ENCODE data around the gene IMMP2L. TPM values are rescaled to one million over a fixed set of nuclear protein-coding genes. Genes with fewer than 3 reads are reported as not detected.

IMMP2L gene
- total and polyA plus RNA-seq, 2 of the 8 experiments (the other 6 are each of a cell fraction or from before 2014, with no cell fraction given), result 2.3 to 10.1 TPM

- no peak for TF ChIP-seq USF2 (IDR thresholded peaks at IDR 0.05; ENCODE audit: low read length)
- no peak for TF ChIP-seq SAP30 (IDR thresholded peaks at IDR 0.05; ENCODE audit: insufficient read depth, insufficient replicate concordance, low read length)
- no peak for TF ChIP-seq GTF2F1 (IDR thresholded peaks at IDR 0.05; ENCODE audit: borderline replicate concordance, low read depth, low read length)
- TF ChIP-seq TAF1 (IDR thresholded peaks at IDR 0.05; ENCODE audit: low read depth, low read length), result no peak
- no peak for TF ChIP-seq TBP (IDR thresholded peaks at IDR 0.05; ENCODE audit: low read depth, low read length)
- no peak for TF ChIP-seq RFX5 (IDR thresholded peaks at IDR 0.05; ENCODE audit: borderline replicate concordance, low read depth, low read length)
- TF ChIP-seq RAD21 (IDR thresholded peaks at IDR 0.05 in 1 of 2, conservative IDR thresholded peaks at IDR 0.05 in 1 of 2; ENCODE audit: low read depth in 2 of 2, low read length in 2 of 2), result no peak
- no peak for TF ChIP-seq SIN3A (conservative IDR thresholded peaks at IDR 0.05 in 1 of 2, IDR thresholded peaks at IDR 0.05 in 1 of 2; ENCODE audit: low read depth in 1 of 2, low read length in 2 of 2)
- Histone ChIP-seq H2BK120ac (replicated peaks; ENCODE audit: low read depth, low read length) (no peak overlapping the region), H3K9me3 (ENCODE audit: insufficient read depth in 2 of 2, low read depth in 1 of 2, low read length in 1 of 2) (no peaks in the 10 kb centered on the region), H3K36me3 (ENCODE audit: control insufficient read depth in 2 of 4, insufficient read depth in 4 of 4, low read length in 3 of 4) (no peaks in the 10 kb centered on the region), H3K27me3 (replicated peaks in 1 of 4; ENCODE audit: control insufficient read depth in 3 of 4, extremely low read depth in 1 of 4, insufficient read depth in 3 of 4, low read length in 3 of 4) (peaks cover 0 to 2% (median 0%) of the 10 kb centered on the region in 4 experiments; a peak in 1 of 7 replicates), H3K79me1 (ENCODE audit: low read depth, low read length) (no peaks in the 10 kb centered on the region), H2BK5ac (ENCODE audit: low read depth, low read length) (no peak overlapping the region), H4K8ac (ENCODE audit: extremely low read depth, insufficient read depth, low read length) (no peak overlapping the region), H2AFZ (ENCODE audit: low read length) (no peak overlapping the region), H2BK15ac (ENCODE audit: low read length) (no peak overlapping the region), H3K27ac (ENCODE audit: low read depth, low read length) (no peak overlapping the region), H3K4me2 (ENCODE audit: insufficient read depth in 1 of 2, low read depth in 2 of 2, low read length in 2 of 2) (no peak overlapping the region), H3K4me1 (replicated peaks in 1 of 4; ENCODE audit: control insufficient read depth in 3 of 4, insufficient read depth in 4 of 4, low read length in 3 of 4) (peaks cover 0 to 6% (median 1%) of the 10 kb centered on the region in 4 experiments; a peak in 3 of 7 replicates), H3K79me2 (ENCODE audit: control insufficient read depth in 1 of 2, insufficient read depth in 2 of 2, low read length in 2 of 2) (no peaks in the 10 kb centered on the region), H3K18ac (ENCODE audit: extremely low read depth, low read length) (no peak overlapping the region), H3K4me3 (ENCODE audit: extremely low read depth in 1 of 4, insufficient read depth in 2 of 4, low read depth in 3 of 4, low read length in 4 of 4) (no peak overlapping the region), H3K9ac (replicated peaks in 1 of 4; ENCODE audit: extremely low read depth in 1 of 4, low read depth in 3 of 4, low read length in 3 of 4) (no peak overlapping the region), H4K20me1 (replicated peaks in 1 of 2; ENCODE audit: control insufficient read depth in 1 of 2, insufficient read depth in 2 of 2, low read length in 2 of 2) (no peaks in the 10 kb centered on the region), H3K56ac (replicated peaks; ENCODE audit: insufficient read length, low read depth, low read length) (no peak overlapping the region), H4K91ac (replicated peaks; ENCODE audit: insufficient read length, low read length) (no peak overlapping the region), H3K23ac (ENCODE audit: insufficient read length) (no peak overlapping the region), H2BK12ac (ENCODE audit: low read depth, low read length) (no peak overlapping the region), H2AK5ac (ENCODE audit: low read depth, low read length) (no peak overlapping the region), H3K14ac (ENCODE audit: insufficient read length) (no peak overlapping the region), H2BK20ac (ENCODE audit: low read length) (no peak overlapping the region), H4K5ac (ENCODE audit: insufficient read length, low read depth, low read length) (no peak overlapping the region), H3K4ac (replicated peaks; ENCODE audit: insufficient read length, low read depth, low read length) (no peak overlapping the region), H3K23me2 (ENCODE audit: low read depth, low read length) (no peaks in the 10 kb centered on the region)
- CTCF ChIA-PET (ENCODE audit: partially characterized antibody), result interaction anchor here (0.6 to 1.4 kb wide), 5 partner anchors 8 to 566 kb away, joined by 3 read pairs; no protein-coding TSS in a partner anchor
- no peak for DNase-seq (ENCODE audit: low read depth in 1 of 2, low spot score in 2 of 2)
- WGBS, 2 experiments (ENCODE audit: extremely low coverage in 1 of 2, insufficient coverage in 1 of 2, insufficient read length in 1 of 2, insufficient replicate concordance in 2 of 2, low coverage in 1 of 2, low lambda C conversion rate in 2 of 2, missing lambda C conversion rate in 1 of 2), result 68% methylated on average over 2 of the region's 2 CpGs; no CpG with 5 or more reads in 1 of the 2 experiments
- POLR2A ChIA-PET (ENCODE audit: partially characterized antibody), result no interaction called here
- FAIRE-seq, result no peak
Measured at GRCh38 chr7:111138193-111138569, 424.1 kb downstream of the IMMP2L start.

Measured in H1 (cell line).